ENCODE measurements around the gene GRID1.
"Not testable (repeated sequence)": the region's sequence is repeated elsewhere in the genome, so short reads cannot be mapped to it uniquely, and the experiment has no call there.

The GRID1 gene

DNA sequence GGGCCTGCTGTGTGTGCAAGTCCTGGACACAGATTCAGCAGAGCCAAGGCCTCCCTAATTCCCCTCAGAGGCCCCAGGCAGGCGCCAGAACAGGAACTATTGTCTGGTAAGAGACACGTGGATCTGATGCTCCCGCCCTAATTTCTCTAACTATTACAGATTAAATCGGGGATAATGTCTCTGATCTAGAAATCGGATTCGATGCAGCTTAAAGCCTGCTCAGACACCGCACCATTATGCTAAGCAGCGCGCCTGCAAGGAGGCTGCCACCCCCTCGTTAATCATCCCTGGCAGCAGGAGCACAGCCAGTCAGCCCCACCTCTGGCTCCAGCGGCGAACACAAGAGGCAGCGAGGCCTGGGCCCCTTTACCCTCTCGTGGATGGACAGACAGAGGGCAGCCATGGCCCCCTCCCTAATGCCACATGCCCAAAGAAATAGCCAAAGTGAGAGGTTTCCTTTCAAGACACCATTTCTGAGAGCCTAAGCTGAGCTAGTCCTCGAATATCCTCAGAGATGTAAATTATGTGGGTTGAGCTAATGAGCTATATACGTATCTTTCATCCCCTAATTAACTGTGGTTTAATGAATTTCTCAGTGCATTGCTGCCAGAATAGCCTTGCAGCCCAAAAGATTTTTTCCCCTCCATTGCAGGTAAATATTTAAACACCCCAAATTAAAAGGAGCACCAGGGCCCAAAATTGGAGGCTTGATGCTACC, 122.1 kb downstream of the GRID1 start:
- H3K27me3 Mint-ChIP-seq (ENCODE audit: low read depth), result peaks cover 25% of the 10 kb centered on the region
- no peak overlapping the region for H3K27ac Mint-ChIP-seq
- no peaks in the 10 kb centered on the region for H3K4me1 Mint-ChIP-seq
- H3K4me3 Mint-ChIP-seq, result no peak overlapping the region
- no peaks in the 10 kb centered on the region for H3K36me3 Mint-ChIP-seq (ENCODE audit: low read depth)
- TF ChIP-seq, protein P1, sequence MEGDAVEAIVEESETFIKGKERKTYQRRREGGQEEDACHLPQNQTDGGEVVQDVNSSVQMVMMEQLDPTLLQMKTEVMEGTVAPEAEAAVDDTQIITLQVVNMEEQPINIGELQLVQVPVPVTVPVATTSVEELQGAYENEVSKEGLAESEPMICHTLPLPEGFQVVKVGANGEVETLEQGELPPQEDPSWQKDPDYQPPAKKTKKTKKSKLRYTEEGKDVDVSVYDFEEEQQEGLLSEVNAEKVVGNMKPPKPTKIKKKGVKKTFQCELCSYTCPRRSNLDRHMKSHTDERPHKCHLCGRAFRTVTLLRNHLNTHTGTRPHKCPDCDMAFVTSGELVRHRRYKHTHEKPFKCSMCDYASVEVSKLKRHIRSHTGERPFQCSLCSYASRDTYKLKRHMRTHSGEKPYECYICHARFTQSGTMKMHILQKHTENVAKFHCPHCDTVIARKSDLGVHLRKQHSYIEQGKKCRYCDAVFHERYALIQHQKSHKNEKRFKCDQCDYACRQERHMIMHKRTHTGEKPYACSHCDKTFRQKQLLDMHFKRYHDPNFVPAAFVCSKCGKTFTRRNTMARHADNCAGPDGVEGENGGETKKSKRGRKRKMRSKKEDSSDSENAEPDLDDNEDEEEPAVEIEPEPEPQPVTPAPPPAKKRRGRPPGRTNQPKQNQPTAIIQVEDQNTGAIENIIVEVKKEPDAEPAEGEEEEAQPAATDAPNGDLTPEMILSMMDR (IDR thresholded peaks at IDR 0.05; ENCODE audit: unreplicated experiment in 3 of 3), result no peak
- peaks cover 2% of the 10 kb centered on the region for H3K9me3 Mint-ChIP-seq

DNA sequence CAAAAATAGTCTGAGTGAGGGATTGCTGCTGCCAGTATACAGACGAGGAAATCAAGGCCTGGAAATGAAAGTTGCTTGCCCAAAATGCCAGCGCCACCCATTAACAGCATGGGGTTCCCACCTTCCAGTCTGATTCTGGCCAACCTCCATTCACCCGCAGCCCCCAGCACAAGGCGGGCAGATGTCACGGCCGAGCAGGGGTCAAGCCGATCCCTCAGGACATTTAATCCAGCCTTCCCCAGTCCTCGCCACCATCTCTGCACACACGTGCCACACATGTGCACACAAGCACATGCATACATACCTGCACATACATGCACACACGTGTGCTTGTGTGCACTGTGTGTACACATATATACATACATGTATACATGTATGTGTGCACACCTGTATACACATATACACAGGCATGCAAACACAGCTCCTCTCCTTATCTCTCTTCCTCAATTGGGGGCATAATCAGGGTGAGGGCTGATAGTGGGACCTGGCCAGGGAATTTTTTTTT, 122.9 kb downstream of the GRID1 start:
- no peak overlapping the region for H3K27ac Mint-ChIP-seq
- TF ChIP-seq, protein P1 (IDR thresholded peaks at IDR 0.05; ENCODE audit: unreplicated experiment in 3 of 3), result no peak

DNA sequence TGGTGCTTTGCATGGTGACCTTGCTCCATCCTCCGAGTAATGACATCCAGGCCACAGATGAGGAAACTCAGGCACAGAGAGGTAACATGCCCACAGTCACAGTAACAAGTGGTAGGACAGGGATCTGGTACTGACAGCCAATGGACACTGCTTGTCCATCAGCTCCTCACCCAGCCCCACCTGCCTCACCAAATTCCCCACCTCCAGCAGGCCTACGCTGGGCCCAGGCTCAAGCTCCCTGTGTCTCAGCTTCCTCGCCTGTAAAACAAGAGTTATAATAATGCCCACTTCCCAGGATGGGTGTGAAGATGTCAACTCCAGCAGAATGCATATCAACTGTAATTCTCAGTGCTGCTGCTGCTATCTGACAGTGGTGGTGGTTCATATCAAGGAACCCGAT, 123.8 kb downstream of the GRID1 start:
- H3K36me3 Mint-ChIP-seq (ENCODE audit: low read depth), result no peaks in the 10 kb centered on the region
- no peak overlapping the region for H3K4me3 Mint-ChIP-seq
- TF ChIP-seq, protein P1 (IDR thresholded peaks at IDR 0.05; ENCODE audit: unreplicated experiment in 3 of 3), result no peak
- peaks cover 9% of the 10 kb centered on the region for H3K9me3 Mint-ChIP-seq
- H3K4me1 Mint-ChIP-seq, result no peaks in the 10 kb centered on the region
- no peak overlapping the region for H3K27ac Mint-ChIP-seq
- H3K27me3 Mint-ChIP-seq (ENCODE audit: low read depth), result peaks cover 25% of the 10 kb centered on the region

More for the DNA sequence above, 122.9 kb downstream of the GRID1 start:
- Mint-ChIP-seq H3K4me1 (no peaks in the 10 kb centered on the region), H3K36me3 (ENCODE audit: low read depth) (no peaks in the 10 kb centered on the region), H3K27me3 (ENCODE audit: low read depth) (peaks cover 25% of the 10 kb centered on the region), H3K9me3 (peaks cover 7% of the 10 kb centered on the region), H3K4me3 (no peak overlapping the region)

DNA sequence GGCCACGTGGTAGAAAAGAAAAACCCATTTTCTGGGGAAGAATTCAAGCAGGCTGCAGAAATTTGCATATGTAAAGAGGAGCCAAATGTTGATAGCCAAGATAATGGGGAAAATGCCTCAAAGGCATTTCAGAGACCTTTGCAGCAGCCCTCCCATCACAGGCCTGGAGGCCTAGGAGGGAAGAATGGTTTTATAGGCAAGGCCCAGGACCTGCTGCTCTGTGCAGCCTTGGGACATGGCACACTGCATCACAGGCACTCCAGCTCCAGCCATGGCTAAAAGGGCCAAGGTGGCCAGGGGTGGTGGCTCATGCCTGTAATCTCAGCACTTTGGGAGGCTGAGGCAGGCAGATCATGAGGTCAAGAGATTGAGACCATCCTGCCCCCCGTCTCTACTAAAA, 128.5 kb downstream of the GRID1 start:
- Mint-ChIP-seq H3K27me3 (ENCODE audit: low read depth) (peaks cover 11% of the 10 kb centered on the region), H3K9me3 (peaks cover 20% of the 10 kb centered on the region), H3K4me1 (peaks cover 15% of the 10 kb centered on the region)
- H3K36me3 Mint-ChIP-seq (ENCODE audit: low read depth); H3K4me3 Mint-ChIP-seq; H3K27ac Mint-ChIP-seq: not testable (repeated sequence)

DNA sequence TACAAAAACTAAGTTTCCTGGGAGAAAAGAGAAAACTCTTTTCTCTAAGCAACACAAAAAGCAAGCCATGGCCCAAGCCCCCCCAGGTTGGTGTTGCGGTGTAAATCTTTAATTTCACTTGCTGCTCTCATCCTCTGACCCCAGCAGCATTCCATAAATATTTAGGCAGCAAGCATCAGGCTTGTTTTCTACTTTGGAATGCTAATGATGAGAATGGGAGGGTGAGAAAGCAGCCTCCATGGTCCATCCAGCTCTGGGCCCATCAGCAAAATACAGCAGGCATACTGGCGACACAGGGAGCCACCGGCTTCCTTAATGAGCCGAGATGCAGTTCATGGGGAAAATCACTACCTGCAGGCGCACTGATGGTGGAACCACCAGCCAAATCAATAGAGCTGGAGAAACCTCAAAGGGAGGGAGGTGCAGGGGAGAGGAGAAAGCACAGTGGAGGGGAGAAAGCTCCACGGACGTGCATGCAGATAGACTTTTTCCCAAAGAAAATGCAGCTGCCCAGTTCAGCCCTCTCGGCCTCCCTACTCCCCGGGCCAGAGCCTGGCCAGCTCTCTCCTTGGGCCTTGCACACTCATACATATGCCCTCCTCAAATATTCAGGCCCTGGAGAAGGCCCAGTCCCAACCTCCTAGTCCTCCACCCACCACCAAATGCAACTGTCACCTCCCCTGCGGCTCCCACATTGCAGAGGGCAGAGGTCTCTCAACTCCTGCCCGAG, 131.9 kb downstream of the GRID1 start:
- peaks cover 20% of the 10 kb centered on the region for H3K9me3 Mint-ChIP-seq
- no peak overlapping the region for H3K27ac Mint-ChIP-seq
- H3K4me3 Mint-ChIP-seq, result no peak overlapping the region
- H3K36me3 Mint-ChIP-seq (ENCODE audit: low read depth), result no peaks in the 10 kb centered on the region
- TF ChIP-seq, protein P1 (IDR thresholded peaks at IDR 0.05; ENCODE audit: unreplicated experiment in 3 of 3), result no peak
- H3K27me3 Mint-ChIP-seq (ENCODE audit: low read depth), result peaks cover 5% of the 10 kb centered on the region
- H3K4me1 Mint-ChIP-seq, result peaks cover 15% of the 10 kb centered on the region

DNA sequence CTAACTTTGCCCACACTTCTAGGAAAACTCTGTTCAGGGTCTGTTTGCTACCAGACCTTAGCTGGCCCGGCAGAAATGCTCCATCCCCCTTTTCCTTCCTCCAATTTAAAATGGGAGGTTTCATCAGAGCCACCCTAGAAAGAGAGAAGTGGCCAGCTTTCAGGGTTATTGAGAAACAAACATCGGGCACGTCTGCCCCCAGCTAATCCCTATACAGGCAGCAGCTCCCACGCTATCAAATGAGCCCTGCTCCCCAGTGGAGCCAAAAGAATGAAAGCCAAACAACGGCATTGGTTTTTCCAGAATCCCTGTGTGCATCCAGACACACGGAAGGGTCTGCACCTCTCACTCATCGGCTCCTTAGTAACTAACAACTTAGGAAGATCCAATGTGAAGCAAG, 132.5 kb downstream of the GRID1 start:
- TF ChIP-seq, protein P1 (IDR thresholded peaks at IDR 0.05; ENCODE audit: unreplicated experiment in 3 of 3), result no peak
- no peaks in the 10 kb centered on the region for H3K36me3 Mint-ChIP-seq (ENCODE audit: low read depth)
- no peak overlapping the region for H3K4me3 Mint-ChIP-seq
- H3K27me3 Mint-ChIP-seq (ENCODE audit: low read depth), result peaks cover 7% of the 10 kb centered on the region
- peaks cover 14% of the 10 kb centered on the region for H3K9me3 Mint-ChIP-seq
- H3K27ac Mint-ChIP-seq, result no peak overlapping the region
- peaks cover 15% of the 10 kb centered on the region for H3K4me1 Mint-ChIP-seq

All from nephron (organoid).